ENCODE results near the gene GPR176.

GPR176 gene

GRCh38 chr15:39959411-39959810, 39.3 kb upstream of the GPR176 start:
- no peak overlapping the region for H3K27ac ChIP-seq (ENCODE audit: insufficient read depth in 1 of 2, low read depth in 1 of 2, low read length in 2 of 2, poor library complexity in 1 of 2, severe bottlenecking in 2 of 2)
- H3K4me3 ChIP-seq (ENCODE audit: control insufficient read depth in 1 of 7, extremely low read depth in 1 of 7, insufficient read depth in 4 of 7, low read depth in 2 of 7, low read length in 6 of 7), result no peak overlapping the region
- WGBS (ENCODE audit: insufficient coverage), result no CpG with 5 or more reads among the region's 1 CpG
- H3K4me1 ChIP-seq (ENCODE audit: control extremely low read depth in 1 of 4, control insufficient read depth in 4 of 4, insufficient read depth in 4 of 4, low read length in 3 of 4), result peaks cover 0 to 4% (median 1%) of the 10 kb centered on the region in 4 experiments
- POLR2A ChIA-PET, result no interaction called here
- CTCF ChIA-PET, result no interaction called here
- peaks cover 34 to 78% (median 55%) of the 10 kb centered on the region in 4 experiments for H3K36me3 ChIP-seq (ENCODE audit: control insufficient read depth in 4 of 4, insufficient read depth in 4 of 4, low read length in 3 of 4)
- H3K27me3 ChIP-seq (replicated peaks in 2 of 5; ENCODE audit: control insufficient read depth in 4 of 5, insufficient read depth in 5 of 5, low read length in 4 of 5), result no peaks in the 10 kb centered on the region
- no peak for DNase-seq
- H3K9me3 ChIP-seq (ENCODE audit: control extremely low read depth in 1 of 5, control insufficient read depth in 4 of 5, insufficient read depth in 2 of 5, low read depth in 1 of 5, low read length in 4 of 5), result no peaks in the 10 kb centered on the region

- Histone ChIP-seq H3K4me1 (ENCODE audit: control extremely low read depth in 1 of 4, control insufficient read depth in 4 of 4, insufficient read depth in 4 of 4, low read length in 3 of 4) (peaks cover 0 to 4% (median 1%) of the 10 kb centered on the region in 4 experiments), H3K27ac (ENCODE audit: insufficient read depth in 1 of 2, low read depth in 1 of 2, low read length in 2 of 2, poor library complexity in 1 of 2, severe bottlenecking in 2 of 2) (peak overlapping the region in 1 of 2 experiments; percentile 2), H3K27me3 (replicated peaks in 2 of 5; ENCODE audit: control insufficient read depth in 4 of 5, insufficient read depth in 5 of 5, low read length in 4 of 5) (no peaks in the 10 kb centered on the region), H3K36me3 (ENCODE audit: control insufficient read depth in 4 of 4, insufficient read depth in 4 of 4, low read length in 3 of 4) (peaks cover 29 to 82% (median 62%) of the 10 kb centered on the region in 4 experiments), H3K4me3 (ENCODE audit: control insufficient read depth in 1 of 7, extremely low read depth in 1 of 7, insufficient read depth in 4 of 7, low read depth in 2 of 7, low read length in 6 of 7) (no peak overlapping the region), H3K9me3 (ENCODE audit: control extremely low read depth in 1 of 5, control insufficient read depth in 4 of 5, insufficient read depth in 2 of 5, low read depth in 1 of 5, low read length in 4 of 5) (no peaks in the 10 kb centered on the region)
- 100% methylated on average over 1 of the region's 1 CpG for WGBS (ENCODE audit: insufficient coverage)
- ChIA-PET CTCF (interaction anchor here (1.0 kb wide), 1 partner anchor 69 kb away, joined by 5 read pairs; no protein-coding TSS in a partner anchor), POLR2A (no interaction called here)
- DNase-seq, result no peak
These were observed 37.4 kb upstream of the GPR176 start for GRCh38 chr15:39957481-39957880.

GRCh38 chr15:39953521-39953920, 33.5 kb upstream of the GPR176 start:
- Histone ChIP-seq H3K27me3 (replicated peaks in 2 of 5; ENCODE audit: control insufficient read depth in 4 of 5, insufficient read depth in 5 of 5, low read length in 4 of 5) (no peaks in the 10 kb centered on the region), H3K27ac (ENCODE audit: insufficient read depth in 1 of 2, low read depth in 1 of 2, low read length in 2 of 2, poor library complexity in 1 of 2, severe bottlenecking in 2 of 2) (no peak overlapping the region), H3K36me3 (ENCODE audit: control insufficient read depth in 4 of 4, insufficient read depth in 4 of 4, low read length in 3 of 4) (peaks cover 27 to 85% (median 50%) of the 10 kb centered on the region in 4 experiments), H3K9me3 (ENCODE audit: control extremely low read depth in 1 of 5, control insufficient read depth in 4 of 5, insufficient read depth in 2 of 5, low read depth in 1 of 5, low read length in 4 of 5) (no peaks in the 10 kb centered on the region), H3K4me1 (ENCODE audit: control extremely low read depth in 1 of 4, control insufficient read depth in 4 of 4, insufficient read depth in 4 of 4, low read length in 3 of 4) (no peaks in the 10 kb centered on the region), H3K4me3 (ENCODE audit: control insufficient read depth in 1 of 7, extremely low read depth in 1 of 7, insufficient read depth in 4 of 7, low read depth in 2 of 7, low read length in 6 of 7) (no peak overlapping the region)
- no peak for DNase-seq
- ChIA-PET POLR2A (no interaction called here), CTCF (interaction anchor here (1.0 kb wide), 1 partner anchor 11 kb away, joined by 3 read pairs; no protein-coding TSS in a partner anchor)
- WGBS (ENCODE audit: insufficient coverage), result 100% methylated on average over 2 of the region's 4 CpGs

GRCh38 chr15:39951561-39951960, 31.5 kb upstream of the GPR176 start:
- 100% methylated on average over 3 of the region's 7 CpGs for WGBS (ENCODE audit: insufficient coverage)

GRCh38 chr15:39948817-39949216, 28.8 kb upstream of the GPR176 start:
- H3K27ac ChIP-seq (ENCODE audit: insufficient read depth in 1 of 2, low read depth in 1 of 2, low read length in 2 of 2, poor library complexity in 1 of 2, severe bottlenecking in 2 of 2), result no peak overlapping the region
- ChIA-PET POLR2A (interaction anchor here (0.6 kb wide), 1 partner anchor 184 kb away, joined by 4 read pairs; no protein-coding TSS in a partner anchor), CTCF (interaction anchor here (1.0 kb wide), 1 partner anchor 15 kb away, joined by 3 read pairs; the partner anchor contains the start of gene EIF2AK4)
- H3K4me1 ChIP-seq (ENCODE audit: control extremely low read depth in 1 of 4, control insufficient read depth in 4 of 4, insufficient read depth in 4 of 4, low read length in 3 of 4), result no peaks in the 10 kb centered on the region
- DNase-seq, result no peak
- no peaks in the 10 kb centered on the region for H3K27me3 ChIP-seq (replicated peaks in 2 of 5; ENCODE audit: control insufficient read depth in 4 of 5, insufficient read depth in 5 of 5, low read length in 4 of 5)
- H3K4me3 ChIP-seq (ENCODE audit: control insufficient read depth in 1 of 7, extremely low read depth in 1 of 7, insufficient read depth in 4 of 7, low read depth in 2 of 7, low read length in 6 of 7), result no peak overlapping the region
- peaks cover 0 to 9% (median 2%) of the 10 kb centered on the region in 5 experiments for H3K9me3 ChIP-seq (ENCODE audit: control extremely low read depth in 1 of 5, control insufficient read depth in 4 of 5, insufficient read depth in 2 of 5, low read depth in 1 of 5, low read length in 4 of 5)
- H3K36me3 ChIP-seq (ENCODE audit: control insufficient read depth in 4 of 4, insufficient read depth in 4 of 4, low read length in 3 of 4), result peaks cover 33 to 68% (median 50%) of the 10 kb centered on the region in 4 experiments
- WGBS (ENCODE audit: insufficient coverage), result 93% methylated on average over 3 of the region's 5 CpGs

More at GRCh38 chr15:39951561-39951960, 31.5 kb upstream of the GPR176 start:
- H3K27me3 ChIP-seq (replicated peaks in 2 of 5; ENCODE audit: control insufficient read depth in 4 of 5, insufficient read depth in 5 of 5, low read length in 4 of 5), result no peaks in the 10 kb centered on the region
- no peaks in the 10 kb centered on the region for H3K4me1 ChIP-seq (ENCODE audit: control extremely low read depth in 1 of 4, control insufficient read depth in 4 of 4, insufficient read depth in 4 of 4, low read length in 3 of 4)
- no peak overlapping the region for H3K27ac ChIP-seq (ENCODE audit: insufficient read depth in 1 of 2, low read depth in 1 of 2, low read length in 2 of 2, poor library complexity in 1 of 2, severe bottlenecking in 2 of 2)
- H3K4me3 ChIP-seq (ENCODE audit: control insufficient read depth in 1 of 7, extremely low read depth in 1 of 7, insufficient read depth in 4 of 7, low read depth in 2 of 7, low read length in 6 of 7), result no peak overlapping the region
- ChIA-PET POLR2A (no interaction called here), CTCF (no interaction called here)
- peaks cover 22 to 71% (median 46%) of the 10 kb centered on the region in 4 experiments for H3K36me3 ChIP-seq (ENCODE audit: control insufficient read depth in 4 of 4, insufficient read depth in 4 of 4, low read length in 3 of 4)
- DNase-seq, result no peak
- no peaks in the 10 kb centered on the region for H3K9me3 ChIP-seq (ENCODE audit: control extremely low read depth in 1 of 5, control insufficient read depth in 4 of 5, insufficient read depth in 2 of 5, low read depth in 1 of 5, low read length in 4 of 5)

- H3K4me3 ChIP-seq (ENCODE audit: control insufficient read depth in 1 of 7, extremely low read depth in 1 of 7, insufficient read depth in 4 of 7, low read depth in 2 of 7, low read length in 6 of 7), result no peak overlapping the region
- H3K27me3 ChIP-seq (replicated peaks in 2 of 5; ENCODE audit: control insufficient read depth in 4 of 5, insufficient read depth in 5 of 5, low read length in 4 of 5), result no peaks in the 10 kb centered on the region
- peaks cover 36 to 69% (median 52%) of the 10 kb centered on the region in 4 experiments for H3K36me3 ChIP-seq (ENCODE audit: control insufficient read depth in 4 of 4, insufficient read depth in 4 of 4, low read length in 3 of 4)
- H3K4me1 ChIP-seq (ENCODE audit: control extremely low read depth in 1 of 4, control insufficient read depth in 4 of 4, insufficient read depth in 4 of 4, low read length in 3 of 4), result no peaks in the 10 kb centered on the region
- WGBS (ENCODE audit: insufficient coverage), result 100% methylated on average over 1 of the region's 1 CpG
- DNase-seq, result no peak
- peaks cover 0 to 9% (median 2%) of the 10 kb centered on the region in 5 experiments for H3K9me3 ChIP-seq (ENCODE audit: control extremely low read depth in 1 of 5, control insufficient read depth in 4 of 5, insufficient read depth in 2 of 5, low read depth in 1 of 5, low read length in 4 of 5)
- ChIA-PET POLR2A (no interaction called here), CTCF (interaction anchor here (1.0 kb wide), 1 partner anchor 13 kb away, joined by 3 read pairs; the partner anchor contains the start of gene EIF2AK4)
- H3K27ac ChIP-seq (ENCODE audit: insufficient read depth in 1 of 2, low read depth in 1 of 2, low read length in 2 of 2, poor library complexity in 1 of 2, severe bottlenecking in 2 of 2), result no peak overlapping the region
These were observed 27.5 kb upstream of the GPR176 start for GRCh38 chr15:39947401-39948197.

- Histone ChIP-seq H3K27ac (ENCODE audit: insufficient read depth in 1 of 2, low read depth in 1 of 2, low read length in 2 of 2, poor library complexity in 1 of 2, severe bottlenecking in 2 of 2) (no peak overlapping the region), H3K9me3 (ENCODE audit: control extremely low read depth in 1 of 5, control insufficient read depth in 4 of 5, insufficient read depth in 2 of 5, low read depth in 1 of 5, low read length in 4 of 5) (peaks cover 0 to 9% (median 2%) of the 10 kb centered on the region in 5 experiments), H3K4me3 (ENCODE audit: control insufficient read depth in 1 of 7, extremely low read depth in 1 of 7, insufficient read depth in 4 of 7, low read depth in 2 of 7, low read length in 6 of 7) (no peak overlapping the region), H3K4me1 (ENCODE audit: control extremely low read depth in 1 of 4, control insufficient read depth in 4 of 4, insufficient read depth in 4 of 4, low read length in 3 of 4) (no peaks in the 10 kb centered on the region), H3K27me3 (replicated peaks in 2 of 5; ENCODE audit: control insufficient read depth in 4 of 5, insufficient read depth in 5 of 5, low read length in 4 of 5) (no peaks in the 10 kb centered on the region), H3K36me3 (ENCODE audit: control insufficient read depth in 4 of 4, insufficient read depth in 4 of 4, low read length in 3 of 4) (peaks cover 34 to 68% (median 53%) of the 10 kb centered on the region in 4 experiments)
- no peak for DNase-seq
- POLR2A ChIA-PET, result no interaction called here
- WGBS (ENCODE audit: insufficient coverage), result 100% methylated on average over 1 of the region's 3 CpGs
- CTCF ChIA-PET, result no interaction called here
These were observed 26.8 kb upstream of the GPR176 start for GRCh38 chr15:39946862-39947261.

All from common myeloid progenitor, CD34-positive (primary cell).